Right atrium auricular region (tissue), 2 donors: Measurements from ENCODE around the gene PROZ. TPM values are rescaled to one million over a fixed set of nuclear protein-coding genes. Genes with fewer than 3 reads are reported as not detected.

Source experiments
- DNase-seq: peaks from one replicate; pipeline ENCODE4 v3.0.0-alpha.2; 2019; ENCODE audit warnings: low spot score
- H3K27ac ChIP-seq, 2 donors: fragments of 200-600 bp; sonication (generic); 1 replicate in 1 of 2; 2 replicates in 1 of 2; pipeline ENCODE4 v1.5.1; 2016 to 2019
- H3K27me3 ChIP-seq, 2 donors: fragments of 200-600 bp; sonication (generic); one replicate each; pipeline versions ENCODE4 v1.5.1 to v1.6.0; 2017 to 2019
- H3K36me3 ChIP-seq: fragments of 200-600 bp; sonication (generic); one replicate; pipeline ENCODE4 v1.5.1; 2016
- H3K4me1 ChIP-seq, 2 donors: fragments of 200-600 bp; sonication (generic); one replicate each; pipeline versions ENCODE4 v1.5.1 to v1.6.0; 2017 to 2019
- H3K4me3 ChIP-seq, 2 donors: fragments of 200-600 bp; sonication (generic); 1 replicate in 1 of 2; 2 replicates in 1 of 2; pipeline ENCODE4 v1.5.1; 2017 to 2019; ENCODE audit warnings: mild to moderate bottlenecking in 1 of 2, moderate library complexity in 1 of 2
- H3K9me3 ChIP-seq, 2 donors: fragments of 200-600 bp; sonication (generic); one replicate each; pipeline ENCODE4 v1.5.1; 2019
- total RNA-seq, 2 donors: library from RNA; depleted of rRNA; stranded (reverse); fragments of >200 nt; gene quantifications; one replicate each; pipeline ENCODE4 v1.1.0, GENCODE V29; 2016
- TF ChIP-seq, protein P1 (sequence below), 2 donors: fragments of 200-600 bp; sonication (generic); IDR thresholded peaks; one replicate each; pipeline ENCODE4 v1.5.1; 2019; ENCODE audit warnings: antibody characterized with exemption in 2 of 2

Gene PROZ
- total RNA-seq, 2 donors from 2014 or later: not detected

DNA sequence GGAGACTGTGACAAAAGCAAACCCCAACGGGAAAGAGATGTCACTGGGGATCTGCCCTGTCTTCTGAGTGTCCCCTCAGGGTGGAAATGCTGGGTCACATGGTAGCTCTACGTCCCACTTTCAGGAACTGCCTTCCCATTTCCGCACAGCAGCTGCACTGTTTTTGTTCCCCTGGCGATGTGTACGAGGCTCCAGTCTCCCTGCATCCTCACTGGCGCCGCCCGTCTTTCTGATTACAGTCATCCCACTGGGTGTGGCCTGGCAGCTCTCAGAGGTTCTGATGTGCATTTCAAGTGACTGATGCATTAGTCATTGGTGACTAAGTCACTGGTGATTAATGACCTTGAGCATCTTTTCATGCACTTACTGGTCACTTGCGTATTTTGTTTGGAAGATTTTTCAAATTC lies 28.8 kb downstream of the PROZ start:
- no peaks in the 10 kb centered on the region for H3K9me3 ChIP-seq
- no peaks in the 10 kb centered on the region for H3K4me1 ChIP-seq
- H3K27me3 ChIP-seq: no peaks in the 10 kb centered on the region
- no peak overlapping the region for H3K4me3 ChIP-seq
- H3K36me3 ChIP-seq: peaks cover 54% of the 10 kb centered on the region
- H3K27ac ChIP-seq: peak overlapping the region; percentile 60 to 74
- TF ChIP-seq, protein P1, sequence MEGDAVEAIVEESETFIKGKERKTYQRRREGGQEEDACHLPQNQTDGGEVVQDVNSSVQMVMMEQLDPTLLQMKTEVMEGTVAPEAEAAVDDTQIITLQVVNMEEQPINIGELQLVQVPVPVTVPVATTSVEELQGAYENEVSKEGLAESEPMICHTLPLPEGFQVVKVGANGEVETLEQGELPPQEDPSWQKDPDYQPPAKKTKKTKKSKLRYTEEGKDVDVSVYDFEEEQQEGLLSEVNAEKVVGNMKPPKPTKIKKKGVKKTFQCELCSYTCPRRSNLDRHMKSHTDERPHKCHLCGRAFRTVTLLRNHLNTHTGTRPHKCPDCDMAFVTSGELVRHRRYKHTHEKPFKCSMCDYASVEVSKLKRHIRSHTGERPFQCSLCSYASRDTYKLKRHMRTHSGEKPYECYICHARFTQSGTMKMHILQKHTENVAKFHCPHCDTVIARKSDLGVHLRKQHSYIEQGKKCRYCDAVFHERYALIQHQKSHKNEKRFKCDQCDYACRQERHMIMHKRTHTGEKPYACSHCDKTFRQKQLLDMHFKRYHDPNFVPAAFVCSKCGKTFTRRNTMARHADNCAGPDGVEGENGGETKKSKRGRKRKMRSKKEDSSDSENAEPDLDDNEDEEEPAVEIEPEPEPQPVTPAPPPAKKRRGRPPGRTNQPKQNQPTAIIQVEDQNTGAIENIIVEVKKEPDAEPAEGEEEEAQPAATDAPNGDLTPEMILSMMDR (IDR thresholded peaks at IDR 0.05): no peak
- peak; percentile 97 for DNase-seq

DNA sequence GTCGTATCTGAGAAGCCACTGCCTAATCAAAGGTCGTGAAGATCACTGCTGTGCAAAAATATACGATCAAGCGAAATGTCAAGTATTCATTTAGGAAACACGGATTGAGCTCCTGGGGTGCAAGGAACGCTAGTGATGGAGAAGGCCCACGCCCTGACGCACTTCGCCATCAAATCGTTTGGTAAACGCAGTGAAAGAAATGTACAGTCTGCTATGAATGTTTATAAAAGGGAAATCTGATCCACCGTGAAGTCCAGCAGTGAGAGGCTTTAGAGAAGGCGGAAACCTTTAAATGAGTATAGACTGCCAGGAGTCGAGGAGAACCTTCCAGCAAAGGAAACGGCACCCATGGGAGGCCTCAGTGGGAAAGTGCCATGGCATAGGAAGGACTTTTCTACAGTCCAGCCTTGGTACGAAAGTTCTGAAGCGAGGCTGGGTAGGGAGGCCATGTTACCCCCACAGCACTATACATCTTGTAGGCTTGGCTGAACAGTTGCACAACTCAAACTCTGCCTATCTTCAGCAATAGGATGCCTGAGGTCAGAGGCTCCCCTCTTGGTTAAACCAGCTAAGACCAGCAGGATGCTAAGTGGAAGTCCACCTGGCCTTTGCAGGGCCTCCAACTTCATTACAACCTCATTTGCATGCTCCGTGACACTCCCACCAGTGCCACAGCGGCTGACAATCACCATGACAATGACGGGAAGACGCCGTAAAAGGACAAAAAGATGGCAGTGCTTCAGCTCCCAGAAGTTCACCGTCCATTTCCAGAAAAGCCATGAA lies 29.6 kb downstream of the PROZ start:
- DNase-seq: no peak
- Histone ChIP-seq H3K27ac (peak overlapping the region; percentile 60 to 74), H3K27me3 (no peaks in the 10 kb centered on the region), H3K36me3 (peaks cover 56% of the 10 kb centered on the region), H3K4me3 (no peak overlapping the region), H3K9me3 (no peaks in the 10 kb centered on the region), H3K4me1 (no peaks in the 10 kb centered on the region)
- TF ChIP-seq, protein P1 (IDR thresholded peaks at IDR 0.05): no peak

DNA sequence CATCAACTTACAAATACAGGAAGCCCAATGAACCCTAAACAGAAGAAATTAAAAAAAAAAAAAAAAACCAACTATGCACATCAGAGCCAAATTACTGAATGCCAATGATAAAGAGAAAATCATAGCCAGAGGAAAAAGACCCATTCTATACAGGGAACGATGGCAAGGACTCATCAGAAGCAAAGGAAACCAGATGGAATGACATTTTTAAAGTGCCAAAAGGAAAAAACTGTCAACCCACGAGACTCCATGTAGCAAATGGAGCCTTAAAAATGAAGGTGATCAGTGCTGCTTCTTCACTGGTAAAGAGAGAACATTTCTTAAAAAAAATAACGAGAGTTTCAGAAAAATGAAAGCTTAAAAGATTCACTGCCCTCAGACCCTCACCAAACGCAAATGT lies 31.7 kb downstream of the PROZ start:
- no peak for DNase-seq
- TF ChIP-seq, protein P1 (IDR thresholded peaks at IDR 0.05): no peak
- Histone ChIP-seq H3K27me3 (no peaks in the 10 kb centered on the region), H3K9me3 (no peaks in the 10 kb centered on the region), H3K27ac (no peak overlapping the region), H3K36me3 (peaks cover 40% of the 10 kb centered on the region), H3K4me1 (no peaks in the 10 kb centered on the region), H3K4me3 (no peak overlapping the region)

DNA sequence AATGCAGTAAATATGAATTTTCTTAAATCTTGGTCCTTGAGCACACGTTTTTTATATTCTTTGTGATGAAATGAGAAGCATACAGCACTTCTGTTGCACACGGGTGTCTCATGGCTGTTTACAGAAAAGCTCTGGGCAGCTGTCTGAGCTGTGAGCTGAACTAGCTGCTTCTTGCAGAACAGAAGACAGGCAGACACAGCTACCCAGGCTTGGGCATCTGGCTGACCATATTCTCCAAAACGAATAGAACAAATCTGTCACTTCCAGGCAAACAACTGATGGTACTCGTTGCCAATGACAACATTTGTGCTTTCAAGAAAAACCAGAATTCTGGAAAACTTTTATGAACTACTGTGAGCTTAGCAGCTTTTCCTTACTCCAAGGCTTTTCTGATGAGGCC lies 33.8 kb downstream of the PROZ start:
- no peaks in the 10 kb centered on the region for H3K27me3 ChIP-seq
- no peak overlapping the region for H3K4me3 ChIP-seq
- H3K27ac ChIP-seq: no peak overlapping the region
- no peaks in the 10 kb centered on the region for H3K9me3 ChIP-seq
- no peaks in the 10 kb centered on the region for H3K4me1 ChIP-seq
- no peak for DNase-seq
- peaks cover 61% of the 10 kb centered on the region for H3K36me3 ChIP-seq
- TF ChIP-seq, protein P1 (IDR thresholded peaks at IDR 0.05): no peak

DNA sequence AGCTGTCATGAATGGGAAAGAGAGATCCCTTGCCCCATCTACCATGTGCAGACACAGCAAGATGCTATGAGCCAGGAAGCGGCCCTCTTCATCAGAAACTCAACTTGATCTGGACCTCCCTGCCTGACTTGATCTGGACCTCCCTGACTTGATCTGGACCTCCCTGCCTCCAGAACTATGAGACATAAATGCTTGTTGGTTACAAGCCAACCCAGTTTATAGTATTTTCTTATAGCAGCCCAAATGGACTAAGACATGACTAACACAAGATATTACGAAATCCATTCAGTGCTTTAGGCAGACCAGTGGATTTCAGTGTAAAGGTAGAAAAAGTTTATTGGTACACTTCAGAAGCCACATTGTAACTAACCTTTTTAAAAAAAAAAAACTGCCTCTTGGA lies 34.5 kb downstream of the PROZ start:
- Histone ChIP-seq H3K27me3 (no peaks in the 10 kb centered on the region), H3K4me3 (no peak overlapping the region), H3K27ac (no peak overlapping the region), H3K9me3 (no peaks in the 10 kb centered on the region), H3K4me1 (no peaks in the 10 kb centered on the region), H3K36me3 (peaks cover 66% of the 10 kb centered on the region)
- no peak for DNase-seq
- TF ChIP-seq, protein P1 (IDR thresholded peaks at IDR 0.05): no peak

DNA sequence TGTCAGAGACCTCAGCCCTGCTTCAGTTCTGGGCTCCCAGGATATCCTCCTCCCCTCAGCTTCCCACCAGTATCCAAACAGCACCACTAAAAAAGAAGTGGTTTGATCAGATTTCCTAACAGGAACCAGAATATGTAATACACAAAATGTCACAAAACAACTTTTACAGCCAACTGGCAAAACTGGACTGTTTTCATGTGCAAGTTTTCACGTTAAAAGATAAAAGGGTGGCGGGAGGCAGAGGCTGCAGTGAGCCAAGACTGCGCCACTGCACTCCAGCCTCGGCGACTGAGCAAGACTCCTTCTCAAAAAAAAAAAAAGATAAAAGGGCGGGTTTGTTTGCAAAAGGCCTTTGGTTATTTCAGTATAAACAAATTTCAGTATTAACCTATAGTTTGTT lies 36.9 kb downstream of the PROZ start:
- peaks cover 66% of the 10 kb centered on the region for H3K36me3 ChIP-seq
- H3K9me3 ChIP-seq: no peaks in the 10 kb centered on the region
- no peak for DNase-seq
- TF ChIP-seq, protein P1 (IDR thresholded peaks at IDR 0.05): no peak
- H3K27ac ChIP-seq: no peak overlapping the region
- no peaks in the 10 kb centered on the region for H3K27me3 ChIP-seq
- no peak overlapping the region for H3K4me3 ChIP-seq
- no peaks in the 10 kb centered on the region for H3K4me1 ChIP-seq
